ENCODE data around the gene SEPTIN2.

DNA sequence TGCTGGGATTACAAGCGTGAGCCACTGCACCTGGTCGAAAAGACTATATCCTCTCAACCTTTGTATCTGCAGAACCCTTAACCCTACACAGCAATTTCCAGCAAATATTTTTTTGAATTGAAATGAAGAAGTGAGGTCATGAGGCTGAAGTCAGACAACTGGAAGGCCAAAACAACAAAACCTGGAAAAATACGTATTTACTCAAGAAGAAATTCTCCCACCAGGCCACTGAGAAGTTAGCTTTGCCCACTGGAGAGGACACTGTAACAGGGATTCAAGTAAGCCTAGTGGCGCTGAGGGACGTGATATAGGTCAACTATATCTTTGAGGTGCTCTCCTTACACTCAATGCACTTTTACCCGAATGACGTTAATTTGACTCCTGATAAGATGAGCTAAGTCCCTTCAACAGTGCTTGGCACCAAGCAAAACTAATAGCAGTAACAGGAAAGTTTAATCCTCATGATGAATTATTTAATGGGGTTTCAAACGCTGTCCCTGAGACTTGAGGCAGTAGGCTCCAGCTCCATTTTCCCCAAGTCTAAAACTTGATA, 2.1 kb upstream of the SEPTIN2 start:
- TF ChIP-seq, protein P1, sequence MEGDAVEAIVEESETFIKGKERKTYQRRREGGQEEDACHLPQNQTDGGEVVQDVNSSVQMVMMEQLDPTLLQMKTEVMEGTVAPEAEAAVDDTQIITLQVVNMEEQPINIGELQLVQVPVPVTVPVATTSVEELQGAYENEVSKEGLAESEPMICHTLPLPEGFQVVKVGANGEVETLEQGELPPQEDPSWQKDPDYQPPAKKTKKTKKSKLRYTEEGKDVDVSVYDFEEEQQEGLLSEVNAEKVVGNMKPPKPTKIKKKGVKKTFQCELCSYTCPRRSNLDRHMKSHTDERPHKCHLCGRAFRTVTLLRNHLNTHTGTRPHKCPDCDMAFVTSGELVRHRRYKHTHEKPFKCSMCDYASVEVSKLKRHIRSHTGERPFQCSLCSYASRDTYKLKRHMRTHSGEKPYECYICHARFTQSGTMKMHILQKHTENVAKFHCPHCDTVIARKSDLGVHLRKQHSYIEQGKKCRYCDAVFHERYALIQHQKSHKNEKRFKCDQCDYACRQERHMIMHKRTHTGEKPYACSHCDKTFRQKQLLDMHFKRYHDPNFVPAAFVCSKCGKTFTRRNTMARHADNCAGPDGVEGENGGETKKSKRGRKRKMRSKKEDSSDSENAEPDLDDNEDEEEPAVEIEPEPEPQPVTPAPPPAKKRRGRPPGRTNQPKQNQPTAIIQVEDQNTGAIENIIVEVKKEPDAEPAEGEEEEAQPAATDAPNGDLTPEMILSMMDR (conservative IDR thresholded peaks at IDR 0.05; ENCODE audit: low read length): no peak
- TF ChIP-seq EZH2phosphoT487 (IDR thresholded peaks at IDR 0.05; ENCODE audit: borderline replicate concordance, low read depth, low read length): no peak

All from OCI-LY7 (cell line).